DOHH2 (cell line): ENCODE results near the gene KCTD20.

Source experiments
- EZH2phosphoT487 ChIP-seq: fragments of 200-600 bp; sonication (generic); IDR thresholded peaks from 2 replicates; pipeline ENCODE4 v1.6.1; 2017; ENCODE audit warnings: borderline replicate concordance, mild to moderate bottlenecking, antibody characterized with exemption, low read length, moderate library complexity, mixed read lengths
- TF ChIP-seq, protein P1 (sequence below): fragments of 200-600 bp; sonication (generic); IDR thresholded peaks from one replicate; pipeline ENCODE4 v1.5.1; 2014; ENCODE audit warnings: antibody characterized with exemption, mild to moderate bottlenecking, low read depth, low read length; ENCODE audit not compliant: poor library complexity, severe bottlenecking

DNA sequence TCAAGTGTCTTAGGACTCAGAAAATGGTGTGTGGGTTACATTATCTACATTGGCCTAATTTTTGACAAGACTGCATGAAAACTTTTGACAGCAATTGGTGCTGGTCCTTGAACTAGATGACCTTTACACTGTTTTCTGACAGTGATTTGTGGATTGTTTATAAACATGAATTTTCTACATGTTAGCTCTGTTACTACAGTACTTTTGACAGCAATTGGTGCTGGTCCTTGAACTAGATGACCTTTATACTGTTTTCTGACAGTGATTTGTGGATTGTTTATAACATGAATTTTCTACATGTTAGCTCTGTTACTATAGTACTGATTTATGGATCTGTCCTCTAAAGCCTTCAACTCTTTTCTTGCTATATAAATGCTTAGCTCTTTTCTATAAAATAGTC lies 16.7 kb downstream of the KCTD20 start:
- TF ChIP-seq, protein P1, sequence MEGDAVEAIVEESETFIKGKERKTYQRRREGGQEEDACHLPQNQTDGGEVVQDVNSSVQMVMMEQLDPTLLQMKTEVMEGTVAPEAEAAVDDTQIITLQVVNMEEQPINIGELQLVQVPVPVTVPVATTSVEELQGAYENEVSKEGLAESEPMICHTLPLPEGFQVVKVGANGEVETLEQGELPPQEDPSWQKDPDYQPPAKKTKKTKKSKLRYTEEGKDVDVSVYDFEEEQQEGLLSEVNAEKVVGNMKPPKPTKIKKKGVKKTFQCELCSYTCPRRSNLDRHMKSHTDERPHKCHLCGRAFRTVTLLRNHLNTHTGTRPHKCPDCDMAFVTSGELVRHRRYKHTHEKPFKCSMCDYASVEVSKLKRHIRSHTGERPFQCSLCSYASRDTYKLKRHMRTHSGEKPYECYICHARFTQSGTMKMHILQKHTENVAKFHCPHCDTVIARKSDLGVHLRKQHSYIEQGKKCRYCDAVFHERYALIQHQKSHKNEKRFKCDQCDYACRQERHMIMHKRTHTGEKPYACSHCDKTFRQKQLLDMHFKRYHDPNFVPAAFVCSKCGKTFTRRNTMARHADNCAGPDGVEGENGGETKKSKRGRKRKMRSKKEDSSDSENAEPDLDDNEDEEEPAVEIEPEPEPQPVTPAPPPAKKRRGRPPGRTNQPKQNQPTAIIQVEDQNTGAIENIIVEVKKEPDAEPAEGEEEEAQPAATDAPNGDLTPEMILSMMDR, result no peak
- no peak for TF ChIP-seq EZH2phosphoT487
